Ovary (tissue), 3 donors: ENCODE data around the gene TOMM20.

Source experiments
- EP300 ChIP-seq: sonication (generic); formaldehyde crosslinking; IDR thresholded peaks from one replicate; pipeline ENCODE4 v1.6.1; 2017; ENCODE audit warnings: antibody characterized with exemption
- TF ChIP-seq, protein P1 (sequence below), 3 donors: fragments of 450-650 bp in 2 of 3; fragments of 200-600 bp in 1 of 3; IDR thresholded peaks; one replicate each; pipeline versions ENCODE4 v1.5.1 to v1.8.0; 2016 to 2022; ENCODE audit warnings: antibody characterized with exemption in 3 of 3, mild to moderate bottlenecking in 1 of 3
- donor health status: DM: no; HTN: no; CAD: no.

DNA sequence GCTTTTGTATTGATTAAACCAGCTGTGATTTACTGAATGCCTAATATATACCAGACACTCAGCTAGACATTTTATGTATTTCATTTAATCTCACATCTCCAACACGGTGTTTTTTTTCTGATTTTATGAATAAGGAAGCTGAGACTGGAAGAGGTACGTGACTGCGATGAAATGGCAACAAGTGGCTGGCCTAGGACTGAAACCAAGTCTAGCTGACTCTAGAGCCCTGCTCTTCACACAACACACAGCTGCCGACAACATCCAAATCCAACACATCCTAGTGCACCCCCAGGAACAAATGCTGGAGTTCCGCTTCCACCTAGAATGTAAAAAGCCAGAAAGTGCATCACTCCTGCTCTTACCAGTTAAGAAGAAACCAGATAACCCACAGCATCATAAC is 10.7 kb upstream of the TOMM20 start:
- no peak for TF ChIP-seq EP300
- TF ChIP-seq, protein P1, sequence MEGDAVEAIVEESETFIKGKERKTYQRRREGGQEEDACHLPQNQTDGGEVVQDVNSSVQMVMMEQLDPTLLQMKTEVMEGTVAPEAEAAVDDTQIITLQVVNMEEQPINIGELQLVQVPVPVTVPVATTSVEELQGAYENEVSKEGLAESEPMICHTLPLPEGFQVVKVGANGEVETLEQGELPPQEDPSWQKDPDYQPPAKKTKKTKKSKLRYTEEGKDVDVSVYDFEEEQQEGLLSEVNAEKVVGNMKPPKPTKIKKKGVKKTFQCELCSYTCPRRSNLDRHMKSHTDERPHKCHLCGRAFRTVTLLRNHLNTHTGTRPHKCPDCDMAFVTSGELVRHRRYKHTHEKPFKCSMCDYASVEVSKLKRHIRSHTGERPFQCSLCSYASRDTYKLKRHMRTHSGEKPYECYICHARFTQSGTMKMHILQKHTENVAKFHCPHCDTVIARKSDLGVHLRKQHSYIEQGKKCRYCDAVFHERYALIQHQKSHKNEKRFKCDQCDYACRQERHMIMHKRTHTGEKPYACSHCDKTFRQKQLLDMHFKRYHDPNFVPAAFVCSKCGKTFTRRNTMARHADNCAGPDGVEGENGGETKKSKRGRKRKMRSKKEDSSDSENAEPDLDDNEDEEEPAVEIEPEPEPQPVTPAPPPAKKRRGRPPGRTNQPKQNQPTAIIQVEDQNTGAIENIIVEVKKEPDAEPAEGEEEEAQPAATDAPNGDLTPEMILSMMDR (IDR thresholded peaks at IDR 0.05) = no peak
